ENCODE measurements around the gene USP40.

GRCh38 chr2:233441161-233442027 is 125.2 kb downstream of the USP40 start:
- TF ChIP-seq, protein P1, sequence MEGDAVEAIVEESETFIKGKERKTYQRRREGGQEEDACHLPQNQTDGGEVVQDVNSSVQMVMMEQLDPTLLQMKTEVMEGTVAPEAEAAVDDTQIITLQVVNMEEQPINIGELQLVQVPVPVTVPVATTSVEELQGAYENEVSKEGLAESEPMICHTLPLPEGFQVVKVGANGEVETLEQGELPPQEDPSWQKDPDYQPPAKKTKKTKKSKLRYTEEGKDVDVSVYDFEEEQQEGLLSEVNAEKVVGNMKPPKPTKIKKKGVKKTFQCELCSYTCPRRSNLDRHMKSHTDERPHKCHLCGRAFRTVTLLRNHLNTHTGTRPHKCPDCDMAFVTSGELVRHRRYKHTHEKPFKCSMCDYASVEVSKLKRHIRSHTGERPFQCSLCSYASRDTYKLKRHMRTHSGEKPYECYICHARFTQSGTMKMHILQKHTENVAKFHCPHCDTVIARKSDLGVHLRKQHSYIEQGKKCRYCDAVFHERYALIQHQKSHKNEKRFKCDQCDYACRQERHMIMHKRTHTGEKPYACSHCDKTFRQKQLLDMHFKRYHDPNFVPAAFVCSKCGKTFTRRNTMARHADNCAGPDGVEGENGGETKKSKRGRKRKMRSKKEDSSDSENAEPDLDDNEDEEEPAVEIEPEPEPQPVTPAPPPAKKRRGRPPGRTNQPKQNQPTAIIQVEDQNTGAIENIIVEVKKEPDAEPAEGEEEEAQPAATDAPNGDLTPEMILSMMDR (IDR thresholded peaks at IDR 0.05 in 4 of 5, conservative IDR thresholded peaks at IDR 0.05 in 1 of 5) = no peak
- no peak for TF ChIP-seq POLR2A (IDR thresholded peaks at IDR 0.05)
